MCF 10A (cell line): ENCODE results near the gene SCD. TPM values are rescaled to one million over a fixed set of nuclear protein-coding genes. Genes with fewer than 3 reads are reported as not detected.

Experiments
- BruUV-seq: library from RNA; stranded (reverse); fragments of 400-500 nt; replicated peaks from 2 replicates; lab custom pipeline; 2021; lab: Mats Ljungman, UMichigan
- CTCF ChIA-PET: fragments of 300-600 bp; sonication (Branson Sonifier 250); formaldehyde crosslinking; extraction: SDS; loops from one replicate; lab custom pipeline; 2021; ENCODE audit warnings: antibody characterized with exemption, inconsistent platforms; lab: Yijun Ruan, JAX
- POLR2A ChIA-PET: fragments of 300-600, 350-650 bp; sonication (Branson Sonifier 250); formaldehyde crosslinking; extraction: SDS; loops from one replicate; lab custom pipeline; 2020; ENCODE audit warnings: antibody characterized with exemption, inconsistent platforms; lab: Yijun Ruan, JAX
- DNase-seq: peaks from one replicate; pipeline ENCODE4 v3.0.0-alpha.2; 2018; ENCODE audit not compliant: unreplicated experiment
- H3K27ac Mint-ChIP-seq: one replicate; pipeline ENCODE4 v1.8.0; 2022; ENCODE audit warnings: mild to moderate bottlenecking, low read depth, mixed read lengths; ENCODE audit not compliant: unreplicated experiment
- H3K27me3 Mint-ChIP-seq: one replicate; pipeline ENCODE4 v1.8.0; 2022; ENCODE audit warnings: mixed read lengths; ENCODE audit not compliant: insufficient read depth, unreplicated experiment
- H3K36me3 Mint-ChIP-seq: one replicate; pipeline ENCODE4 v1.8.0; 2022; ENCODE audit warnings: mild to moderate bottlenecking, moderate library complexity, mixed read lengths; ENCODE audit not compliant: insufficient read depth, unreplicated experiment
- H3K4me1 Mint-ChIP-seq: one replicate; pipeline ENCODE4 v1.8.0; 2022; ENCODE audit warnings: mixed read lengths; ENCODE audit not compliant: insufficient read depth, unreplicated experiment
- H3K4me3 Mint-ChIP-seq: one replicate; pipeline ENCODE4 v1.8.0; 2022; ENCODE audit warnings: mild to moderate bottlenecking, moderate library complexity, mixed read lengths; ENCODE audit not compliant: unreplicated experiment
- H3K9me3 Mint-ChIP-seq: one replicate; pipeline ENCODE4 v1.8.0; 2022; ENCODE audit warnings: mixed read lengths; ENCODE audit not compliant: unreplicated experiment
- CTCF ChIP-seq: fragments of 200-600 bp; IDR thresholded peaks from one replicate; pipeline ENCODE4 v1.8.0; 2022; ENCODE audit warnings: antibody characterized with exemption, mild to moderate bottlenecking; ENCODE audit not compliant: unreplicated experiment
- intact Hi-C: fragments of 100-400 bp; cut with micrococcal nuclease; formaldehyde crosslinking; loops from 2 replicates; pipeline ENCODE4 v1.14.1; 2022
- total RNA-seq: library from RNA; stranded (reverse); gene quantifications from 2 replicates; pipeline ENCODE4 v1.2.3, GENCODE V29; 2022

The SCD gene
- total RNA-seq, 1 experiment from 2014 or later, result 179 TPM

GRCh38 chr10:100346351-100346764, 675 bp upstream of the SCD start:
- POLR2A ChIA-PET, result interaction anchor here (0.8 to 16.6 kb wide), 13 partner anchors 11 to 685 kb away, joined by 3 to 493 read pairs (median 4); partner anchors contain the start of genes BLOC1S2 and NDUFB8
- DNase-seq, result peak; percentile 52
- no peak for TF ChIP-seq CTCF
- CTCF ChIA-PET, result interaction anchor here (0.6 to 19.8 kb wide), 9 partner anchors 13 to 532 kb away, joined by 3 to 372 read pairs (median 3); no protein-coding TSS in a partner anchor
- no TSS peak for BruUV-seq
- peak overlapping the region; percentile 43 for H3K27ac Mint-ChIP-seq
- no peaks in the 10 kb centered on the region for H3K9me3 Mint-ChIP-seq
- intact Hi-C loops, result loop anchor here (2.0 kb wide), 1 partner anchor 24 kb away; no protein-coding TSS in a partner anchor
- peaks cover 21% of the 10 kb centered on the region for H3K36me3 Mint-ChIP-seq
- peak overlapping the region; percentile 97 for H3K4me3 Mint-ChIP-seq
- H3K4me1 Mint-ChIP-seq, result peaks cover 52% of the 10 kb centered on the region
- H3K27me3 Mint-ChIP-seq, result no peaks in the 10 kb centered on the region

GRCh38 chr10:100347568-100348195, 649 bp downstream of the SCD start:
- H3K27ac Mint-ChIP-seq, result peak overlapping the region; percentile 83
- ChIA-PET CTCF (interaction anchor here (0.6 to 19.8 kb wide), 10 partner anchors 9 to 524 kb away, joined by 3 to 372 read pairs (median 6); no protein-coding TSS in a partner anchor), POLR2A (interaction anchor here (1.1 to 16.6 kb wide), 12 partner anchors 11 to 684 kb away, joined by 3 to 493 read pairs (median 6); partner anchors contain the start of genes BLOC1S2 and NDUFB8)
- peaks cover 48% of the 10 kb centered on the region for H3K4me1 Mint-ChIP-seq
- TF ChIP-seq CTCF, result no peak
- peaks cover 34% of the 10 kb centered on the region for H3K36me3 Mint-ChIP-seq
- BruUV-seq, result TSS peak; percentile 61
- DNase-seq, result no peak
- H3K9me3 Mint-ChIP-seq, result no peaks in the 10 kb centered on the region
- intact Hi-C loops, result loop anchor here (1.0 to 2.0 kb wide), 2 partner anchors 23 to 27 kb away; no protein-coding TSS in a partner anchor
- H3K27me3 Mint-ChIP-seq, result no peaks in the 10 kb centered on the region
- peak overlapping the region; percentile 97 for H3K4me3 Mint-ChIP-seq

- intact Hi-C loops, result no loop called here
- no peak for TF ChIP-seq CTCF
- no peak for DNase-seq
- CTCF ChIA-PET, result interaction anchor here (0.9 to 19.8 kb wide), 12 partner anchors 8 to 530 kb away, joined by 3 to 372 read pairs (median 6); no protein-coding TSS in a partner anchor
- POLR2A ChIA-PET, result interaction anchor here (0.9 to 16.6 kb wide), 6 partner anchors 17 to 182 kb away, joined by 3 to 493 read pairs (median 14); partner anchors contain the start of genes BLOC1S2 and NDUFB8
- BruUV-seq, result no TSS peak
- Mint-ChIP-seq H3K36me3 (peaks cover 42% of the 10 kb centered on the region), H3K4me1 (peaks cover 47% of the 10 kb centered on the region), H3K4me3 (peak overlapping the region; percentile 97), H3K9me3 (no peaks in the 10 kb centered on the region), H3K27me3 (no peaks in the 10 kb centered on the region), H3K27ac (peak overlapping the region; percentile 83)
These were observed 1.4 kb downstream of the SCD start for GRCh38 chr10:100348389-100348927.

- CTCF ChIA-PET, result interaction anchor here (0.9 to 19.8 kb wide), 13 partner anchors 8 to 529 kb away, joined by 3 to 372 read pairs (median 6); no protein-coding TSS in a partner anchor
- DNase-seq, result no peak
- Mint-ChIP-seq H3K4me1 (peaks cover 47% of the 10 kb centered on the region), H3K4me3 (peak overlapping the region; percentile 97), H3K27ac (peak overlapping the region; percentile 57), H3K27me3 (no peaks in the 10 kb centered on the region), H3K36me3 (peaks cover 48% of the 10 kb centered on the region), H3K9me3 (no peaks in the 10 kb centered on the region)
- POLR2A ChIA-PET, result interaction anchor here (0.7 to 16.6 kb wide), 6 partner anchors 16 to 181 kb away, joined by 3 to 493 read pairs (median 5); partner anchors contain the start of genes BLOC1S2 and NDUFB8
- no peak for TF ChIP-seq CTCF
- BruUV-seq, result no TSS peak
- intact Hi-C loops, result no loop called here
These were observed 2.1 kb downstream of the SCD start for GRCh38 chr10:100349087-100349486.
